PC-9 (cell line): ENCODE results near the gene HAGH. TPM values are rescaled to one million over a fixed set of nuclear protein-coding genes. Genes with fewer than 3 reads are reported as not detected.

Source experiments
- BruUV-seq: library from RNA; stranded (reverse); fragments of 400-500 nt; replicated peaks from 2 replicates; lab custom pipeline; 2021; lab: Mats Ljungman, UMichigan
- CTCF ChIA-PET: fragments of 300-600 bp; sonication (Branson Sonifier 250); formaldehyde crosslinking; loops from one replicate; lab custom pipeline; 2022; ENCODE audit warnings: antibody characterized with exemption; lab: Charles Lee
- POLR2A ChIA-PET: fragments of 300-600 bp; sonication (Branson Sonifier 250); formaldehyde crosslinking; loops from one replicate; lab custom pipeline; 2022; ENCODE audit warnings: antibody characterized with exemption; ENCODE audit not compliant: unreplicated experiment; lab: Charles Lee
- DNase-seq, 2 experiments: peaks; one replicate each; pipeline versions ENCODE4 v3.0.0 to v3.0.0-alpha.2; 2015 to 2022; ENCODE audit warnings: mixed read lengths in 1 of 2
- H2AFZ ChIP-seq: fragments of 200-600 bp; sonication (generic); 2 replicates; pipeline ENCODE4 v1.8.1; 2017; ENCODE audit warnings: antibody characterized with exemption
- H3F3A ChIP-seq: fragments of 200-600 bp; sonication (generic); 2 replicates; pipeline ENCODE4 v1.8.1; 2017; ENCODE audit warnings: antibody characterized with exemption, mild to moderate bottlenecking, low read depth; ENCODE audit not compliant: insufficient read depth
- H3K27ac ChIP-seq: fragments of 200-600 bp; sonication (generic); 2 replicates; pipeline ENCODE4 v1.6.1; 2016; ENCODE audit warnings: mixed run types
- H3K27me3 ChIP-seq: fragments of 200-600 bp; sonication (generic); 2 replicates; pipeline ENCODE4 v1.6.1; 2016; ENCODE audit warnings: low read depth, mixed run types; ENCODE audit not compliant: insufficient read depth
- H3K36me3 ChIP-seq: fragments of 200-600 bp; sonication (generic); 2 replicates; pipeline ENCODE4 v1.6.1; 2016; ENCODE audit warnings: low read depth, mixed run types
- H3K4me1 ChIP-seq: fragments of 200-600 bp; sonication (generic); replicated peaks from 2 replicates; pipeline ENCODE4 v1.6.1; 2016; ENCODE audit warnings: mixed run types; ENCODE audit not compliant: insufficient read depth
- H3K4me2 ChIP-seq: fragments of 200-600 bp; sonication (generic); 2 replicates; pipeline ENCODE4 v1.6.1; 2017; ENCODE audit warnings: mixed run types
- H3K4me3 ChIP-seq: fragments of 200-600 bp; sonication (generic); 2 replicates; pipeline ENCODE4 v1.6.1; 2016; ENCODE audit warnings: mixed run types
- H3K79me2 ChIP-seq: fragments of 200-600 bp; sonication (generic); 2 replicates; pipeline ENCODE4 v1.6.1; 2017; ENCODE audit warnings: low read depth, mixed run types
- H3K9me2 ChIP-seq: fragments of 200-600 bp; sonication (generic); 2 replicates; pipeline ENCODE4 v1.8.1; 2017; ENCODE audit warnings: mild to moderate bottlenecking; ENCODE audit not compliant: insufficient read depth
- H3K9me3 ChIP-seq: fragments of 200-600 bp; sonication (generic); 2 replicates; pipeline ENCODE4 v1.8.1; 2016; ENCODE audit warnings: low read depth; ENCODE audit not compliant: insufficient read depth
- H4K20me1 ChIP-seq: fragments of 200-600 bp; sonication (generic); 2 replicates; pipeline ENCODE4 v1.8.1; 2017; ENCODE audit not compliant: insufficient read depth
- EZH2 ChIP-seq: fragments of 200-600 bp; sonication (generic); IDR thresholded peaks from 2 replicates; pipeline ENCODE4 v1.8.0; 2017; ENCODE audit warnings: antibody characterized with exemption, low read depth
- intact Hi-C: fragments of 100-400 bp; cut with micrococcal nuclease; formaldehyde crosslinking; loops from one replicate; pipeline ENCODE4 v1.10.0; 2022; ENCODE audit not compliant: unreplicated experiment
- total RNA-seq: library from RNA; stranded (reverse); gene quantifications from 2 replicates; pipeline ENCODE4 v1.2.3, GENCODE V29; 2021
- TF ChIP-seq, protein P1 (sequence below): fragments of 200-600 bp; sonication (generic); conservative IDR thresholded peaks from 2 replicates; pipeline ENCODE4 v1.6.1; 2017; ENCODE audit warnings: mixed run types, antibody characterized with exemption, mild to moderate bottlenecking, moderate library complexity

HAGH gene
- total RNA-seq, 1 experiment from 2014 or later: 51.8 TPM

- Histone ChIP-seq H3K4me1 (peaks cover 28% of the 10 kb centered on the region), H3K4me3 (peak overlapping the region; percentile 74), H3K36me3 (no peaks in the 10 kb centered on the region), H3K27ac (no peak overlapping the region), H3K9me3 (no peaks in the 10 kb centered on the region), H3K4me2 (peak overlapping the region; percentile 86), H3K9me2 (no peaks in the 10 kb centered on the region), H3K27me3 (no peaks in the 10 kb centered on the region), H3K79me2 (peaks cover 41% of the 10 kb centered on the region), H3F3A (peaks cover 30% of the 10 kb centered on the region; the same call in 1 of the 2 replicates), H4K20me1 (peaks cover 18% of the 10 kb centered on the region; the same call in 1 of the 2 replicates), H2AFZ (peak overlapping the region; percentile 52; the same call in 1 of the 2 replicates)
- DNase-seq: no peak
- ChIA-PET POLR2A (interaction anchor here (0.6 kb wide), 1 partner anchor 136 kb away, joined by 23 read pairs; the partner anchor contains the start of gene RPS2), CTCF (interaction anchor here (0.6 kb wide), 1 partner anchor 32 kb away, joined by 3 read pairs; no protein-coding TSS in a partner anchor)
- TF ChIP-seq EZH2: no peak
- TF ChIP-seq, protein P1, sequence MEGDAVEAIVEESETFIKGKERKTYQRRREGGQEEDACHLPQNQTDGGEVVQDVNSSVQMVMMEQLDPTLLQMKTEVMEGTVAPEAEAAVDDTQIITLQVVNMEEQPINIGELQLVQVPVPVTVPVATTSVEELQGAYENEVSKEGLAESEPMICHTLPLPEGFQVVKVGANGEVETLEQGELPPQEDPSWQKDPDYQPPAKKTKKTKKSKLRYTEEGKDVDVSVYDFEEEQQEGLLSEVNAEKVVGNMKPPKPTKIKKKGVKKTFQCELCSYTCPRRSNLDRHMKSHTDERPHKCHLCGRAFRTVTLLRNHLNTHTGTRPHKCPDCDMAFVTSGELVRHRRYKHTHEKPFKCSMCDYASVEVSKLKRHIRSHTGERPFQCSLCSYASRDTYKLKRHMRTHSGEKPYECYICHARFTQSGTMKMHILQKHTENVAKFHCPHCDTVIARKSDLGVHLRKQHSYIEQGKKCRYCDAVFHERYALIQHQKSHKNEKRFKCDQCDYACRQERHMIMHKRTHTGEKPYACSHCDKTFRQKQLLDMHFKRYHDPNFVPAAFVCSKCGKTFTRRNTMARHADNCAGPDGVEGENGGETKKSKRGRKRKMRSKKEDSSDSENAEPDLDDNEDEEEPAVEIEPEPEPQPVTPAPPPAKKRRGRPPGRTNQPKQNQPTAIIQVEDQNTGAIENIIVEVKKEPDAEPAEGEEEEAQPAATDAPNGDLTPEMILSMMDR: no peak
- intact Hi-C loops: no loop called here
- BruUV-seq: no TSS peak
These were observed 2.2 kb upstream of the HAGH start for GRCh38 chr16:1828645-1829410.

DNA sequence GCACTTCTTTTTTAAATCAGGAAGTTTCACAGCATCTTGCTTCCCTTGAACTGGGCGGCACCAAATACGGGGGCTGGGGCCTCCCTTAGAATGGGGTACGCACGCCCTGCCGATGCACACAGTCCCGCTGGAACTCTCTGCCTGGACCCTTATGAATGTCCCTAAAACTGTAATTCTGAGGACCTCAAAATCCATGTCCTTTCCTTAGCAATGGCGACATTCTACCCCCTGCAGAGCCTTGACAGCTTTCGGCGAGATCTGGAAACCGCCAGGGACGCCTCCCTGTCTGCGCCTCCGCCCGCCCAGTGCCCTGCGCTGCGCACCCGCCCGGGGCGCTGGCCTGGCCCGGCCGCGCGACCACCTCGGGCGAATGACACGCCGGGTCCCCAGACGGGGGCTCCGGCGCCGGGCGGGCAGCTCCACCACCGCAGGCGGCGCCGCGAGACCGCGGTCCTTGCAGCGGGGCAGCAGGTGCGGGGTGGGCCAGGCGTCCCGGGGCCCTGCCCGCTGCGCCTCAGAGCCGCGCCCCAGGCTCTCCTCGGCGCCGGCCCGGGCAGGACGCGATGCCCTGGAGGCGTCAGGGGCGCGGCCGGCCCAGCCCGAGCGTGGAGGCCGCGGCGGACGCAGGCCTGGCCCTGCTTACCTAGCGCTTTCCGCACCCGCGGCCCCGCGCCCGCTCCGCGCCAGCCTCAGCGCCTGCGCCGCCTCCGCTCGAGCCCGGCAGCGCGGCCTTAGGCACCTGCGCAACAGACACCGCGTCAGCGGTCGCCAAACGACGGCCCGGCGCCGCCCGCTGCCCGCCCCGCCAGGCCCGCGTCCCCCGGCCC lies 548 bp downstream of the HAGH start:
- H4K20me1 ChIP-seq: peaks cover 18% of the 10 kb centered on the region; the same call in 1 of the 2 replicates
- no peak for DNase-seq
- H3F3A ChIP-seq: peaks cover 28% of the 10 kb centered on the region; the same call in 1 of the 2 replicates
- no TSS peak for BruUV-seq
- no peak overlapping the region; the same call in 1 of the 2 replicates for H2AFZ ChIP-seq
- H3K79me2 ChIP-seq: peaks cover 41% of the 10 kb centered on the region
- H3K9me3 ChIP-seq: no peaks in the 10 kb centered on the region
- ChIA-PET CTCF (no interaction called here), POLR2A (no interaction called here)
- no peaks in the 10 kb centered on the region for H3K27me3 ChIP-seq
- no peak overlapping the region for H3K27ac ChIP-seq
- peaks cover 28% of the 10 kb centered on the region for H3K4me1 ChIP-seq
- H3K4me2 ChIP-seq: peak overlapping the region; percentile 94
- intact Hi-C loops: no loop called here
- H3K36me3 ChIP-seq: no peaks in the 10 kb centered on the region
- H3K9me2 ChIP-seq: no peaks in the 10 kb centered on the region
- peak overlapping the region; percentile 74; the same call in 1 of the 2 replicates for H3K4me3 ChIP-seq
- no peak for TF ChIP-seq EZH2
- TF ChIP-seq, protein P1: no peak

GRCh38 chr16:1825381-1825863 lies 1.2 kb downstream of the HAGH start:
- BruUV-seq: TSS peak; percentile 60
- intact Hi-C loops: no loop called here
- Histone ChIP-seq H3K27me3 (no peaks in the 10 kb centered on the region), H3K36me3 (no peaks in the 10 kb centered on the region), H3K4me2 (peak overlapping the region; percentile 94), H3F3A (peaks cover 24% of the 10 kb centered on the region; the same call in 1 of the 2 replicates), H3K9me3 (no peaks in the 10 kb centered on the region), H3K27ac (no peak overlapping the region), H3K4me3 (peak overlapping the region; percentile 74; the same call in 1 of the 2 replicates), H3K4me1 (peaks cover 28% of the 10 kb centered on the region), H3K79me2 (peaks cover 40% of the 10 kb centered on the region), H3K9me2 (no peaks in the 10 kb centered on the region), H2AFZ (no peak overlapping the region; the same call in 1 of the 2 replicates), H4K20me1 (peaks cover 14% of the 10 kb centered on the region; the same call in 1 of the 2 replicates)
- ChIA-PET CTCF (no interaction called here), POLR2A (interaction anchor here (0.6 kb wide), 1 partner anchor 79 kb away, joined by 3 read pairs; no protein-coding TSS in a partner anchor)
- no peak for TF ChIP-seq EZH2
- TF ChIP-seq, protein P1: no peak
- DNase-seq: no peak
